ENCODE results near the gene SLC51A.

The SLC51A gene

GRCh38 chr3:196220587-196220986 is 4.3 kb downstream of the SLC51A start:
- H3K4me3 Mint-ChIP-seq: no peak overlapping the region
- H3K27ac Mint-ChIP-seq: no peak overlapping the region
- H3K4me1 Mint-ChIP-seq: peaks cover 13% of the 10 kb centered on the region
- no peaks in the 10 kb centered on the region for H3K36me3 Mint-ChIP-seq (ENCODE audit: low read depth)
- H3K9me3 Mint-ChIP-seq: no peaks in the 10 kb centered on the region
- H3K27me3 Mint-ChIP-seq (ENCODE audit: low read depth): peaks cover 5% of the 10 kb centered on the region
- no peak for TF ChIP-seq CTCF (IDR thresholded peaks at IDR 0.05; ENCODE audit: unreplicated experiment in 3 of 3)

- peaks cover 13% of the 10 kb centered on the region for H3K4me1 Mint-ChIP-seq
- no peak overlapping the region for H3K4me3 Mint-ChIP-seq
- H3K9me3 Mint-ChIP-seq: no peaks in the 10 kb centered on the region
- no peaks in the 10 kb centered on the region for H3K36me3 Mint-ChIP-seq (ENCODE audit: low read depth)
- TF ChIP-seq CTCF (IDR thresholded peaks at IDR 0.05; ENCODE audit: unreplicated experiment in 3 of 3): no peak
- H3K27me3 Mint-ChIP-seq (ENCODE audit: low read depth): peaks cover under 1% of the 10 kb centered on the region
- no peak overlapping the region for H3K27ac Mint-ChIP-seq
These were observed 4.7 kb downstream of the SLC51A start for GRCh38 chr3:196220991-196221390.

- peaks cover 18% of the 10 kb centered on the region for H3K4me1 Mint-ChIP-seq
- peaks cover 4% of the 10 kb centered on the region for H3K27me3 Mint-ChIP-seq (ENCODE audit: low read depth)
- no peak for TF ChIP-seq CTCF (IDR thresholded peaks at IDR 0.05; ENCODE audit: unreplicated experiment in 3 of 3)
- no peak overlapping the region for H3K4me3 Mint-ChIP-seq
- no peaks in the 10 kb centered on the region for H3K36me3 Mint-ChIP-seq (ENCODE audit: low read depth)
- no peaks in the 10 kb centered on the region for H3K9me3 Mint-ChIP-seq
- peak overlapping the region in 1 of 3 experiments; percentile 72 for H3K27ac Mint-ChIP-seq
These were observed 6.7 kb downstream of the SLC51A start for GRCh38 chr3:196222876-196223595.

GRCh38 chr3:196225086-196225485 is 8.8 kb downstream of the SLC51A start:
- peaks cover 9% of the 10 kb centered on the region for H3K4me1 Mint-ChIP-seq
- no peaks in the 10 kb centered on the region for H3K36me3 Mint-ChIP-seq (ENCODE audit: low read depth)
- H3K27ac Mint-ChIP-seq: no peak overlapping the region
- H3K27me3 Mint-ChIP-seq (ENCODE audit: low read depth): peaks cover 4% of the 10 kb centered on the region
- no peak for TF ChIP-seq CTCF (IDR thresholded peaks at IDR 0.05; ENCODE audit: unreplicated experiment in 3 of 3)
- no peaks in the 10 kb centered on the region for H3K9me3 Mint-ChIP-seq
- H3K4me3 Mint-ChIP-seq: no peak overlapping the region

- Mint-ChIP-seq H3K4me3 (no peak overlapping the region), H3K4me1 (peaks cover 9% of the 10 kb centered on the region), H3K9me3 (no peaks in the 10 kb centered on the region), H3K36me3 (ENCODE audit: low read depth) (no peaks in the 10 kb centered on the region), H3K27me3 (ENCODE audit: low read depth) (peaks cover 4% of the 10 kb centered on the region), H3K27ac (no peak overlapping the region)
- TF ChIP-seq CTCF (IDR thresholded peaks at IDR 0.05; ENCODE audit: unreplicated experiment in 3 of 3): no peak
These were observed 9.5 kb downstream of the SLC51A start for GRCh38 chr3:196225763-196226364.
